Stimulated activated CD8-positive, alpha-beta memory T cell treated with anti-CD3 and anti-CD28 coated beads, Interleukin-15, amount 100 ng/mL, for 48 hours (primary cell): ENCODE measurements around the gene TPH2.

Experiments used
- DNase-seq, 2 donors: peaks; one replicate each; pipeline ENCODE4 v3.0.0-alpha.2; 2020; ENCODE audit warnings: low read depth in 2 of 2

Gene TPH2

DNA sequence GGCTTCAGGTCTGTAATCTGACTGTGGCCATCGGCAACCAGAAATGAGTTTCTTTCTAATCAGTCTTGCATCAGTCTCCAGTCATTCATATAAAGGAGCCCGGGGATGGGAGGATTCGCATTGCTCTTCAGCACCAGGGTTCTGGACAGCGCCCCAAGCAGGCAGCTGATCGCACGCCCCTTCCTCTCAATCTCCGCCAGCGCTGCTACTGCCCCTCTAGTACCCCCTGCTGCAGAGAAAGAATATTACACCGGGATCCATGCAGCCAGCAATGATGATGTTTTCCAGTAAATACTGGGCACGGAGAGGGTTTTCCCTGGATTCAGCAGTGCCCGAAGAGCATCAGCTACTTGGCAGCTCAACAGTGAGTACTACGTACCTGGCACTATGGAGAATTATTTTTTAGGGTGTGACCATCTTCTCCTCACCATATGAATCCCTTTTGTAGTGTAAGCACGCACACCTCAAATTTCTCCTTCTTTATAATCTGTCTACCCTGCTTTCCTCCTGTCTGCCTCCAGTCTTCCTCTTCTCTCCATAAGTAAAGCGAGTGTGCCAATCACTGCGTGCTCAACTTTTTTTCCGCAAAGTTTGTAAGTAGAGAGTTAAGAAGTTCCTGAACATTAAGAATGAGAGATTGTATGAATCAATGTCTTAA is at the start of gene TPH2:
TSS of gene TPH2 (plus strand) at position 118 of the 658 bp plus-strand sequence. CDS start at position 260, 142 bp downstream.
- peak; percentile 4 to 24 for DNase-seq

- DNase-seq = no peak
Measured at GRCh38 chr12:71890475-71890874, 48.2 kb upstream of the TPH2 start.

- DNase-seq = no peak
Measured at GRCh38 chr12:71892059-71892458, 46.6 kb upstream of the TPH2 start.

GRCh38 chr12:71896205-71896882 is 42.3 kb upstream of the TPH2 start:
- DNase-seq = no peak

DNA sequence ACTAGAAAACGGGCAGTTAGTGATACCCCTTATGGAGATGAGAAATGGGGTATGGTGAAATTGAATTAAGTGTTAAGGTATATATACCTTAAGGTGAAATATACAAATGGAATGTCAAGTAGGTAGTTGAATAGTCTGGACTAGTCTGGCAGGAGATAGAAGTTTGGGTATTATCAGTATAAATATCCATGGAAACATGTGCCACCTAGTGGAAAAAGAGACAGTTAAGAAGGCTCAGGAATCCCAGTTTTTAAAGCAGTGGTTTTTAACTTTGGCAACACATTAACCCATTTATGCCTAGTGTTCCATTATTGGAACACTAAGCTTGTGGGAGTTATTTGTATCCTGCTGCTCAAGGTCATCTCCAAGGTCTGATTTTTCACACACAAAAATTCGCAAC is 38.6 kb upstream of the TPH2 start:
- DNase-seq = no peak

DNA sequence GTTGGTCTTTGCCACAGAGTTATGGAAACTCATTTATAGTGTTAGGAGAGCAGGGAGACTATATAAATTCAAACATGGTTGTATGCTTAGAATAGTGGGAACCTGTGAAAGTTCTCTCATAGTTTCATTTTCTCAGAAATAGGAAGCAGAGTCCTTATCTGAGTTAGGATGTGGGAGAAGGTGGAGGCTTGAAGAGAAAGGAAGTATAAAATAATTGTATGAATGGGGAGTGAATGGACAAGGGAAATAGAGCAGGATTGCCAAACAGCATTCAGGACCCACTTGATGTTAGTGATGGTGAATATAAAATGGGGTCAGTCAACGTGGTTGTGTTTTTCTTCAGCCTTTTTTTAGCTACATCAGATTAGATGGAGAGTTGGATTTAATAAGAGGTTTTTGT is 34.0 kb upstream of the TPH2 start:
- DNase-seq = no peak

DNA sequence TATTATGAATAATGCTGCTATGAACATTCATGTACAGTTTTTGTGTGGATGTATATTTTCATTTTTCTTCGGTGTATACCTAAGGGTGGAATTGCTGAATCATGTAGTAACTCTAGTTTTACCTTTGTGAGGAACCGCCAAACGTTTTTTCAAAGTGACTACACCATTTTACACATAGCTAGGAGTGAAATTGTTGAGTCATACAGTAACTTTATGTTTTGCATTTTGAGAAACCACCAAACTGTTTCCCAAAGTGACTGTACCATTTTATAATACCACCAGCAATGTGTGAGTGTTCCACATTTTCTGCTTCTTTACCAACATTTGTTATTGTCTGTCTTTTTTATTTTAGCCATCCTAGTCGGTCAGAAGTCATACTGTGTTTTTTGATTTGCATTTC is 3.1 kb upstream of the TPH2 start:
- no peak for DNase-seq

GRCh38 chr12:71940068-71940467 is 1.4 kb downstream of the TPH2 start:
- DNase-seq = no peak

- no peak for DNase-seq
Measured at GRCh38 chr12:71941174-71941573, 2.5 kb downstream of the TPH2 start.

DNA sequence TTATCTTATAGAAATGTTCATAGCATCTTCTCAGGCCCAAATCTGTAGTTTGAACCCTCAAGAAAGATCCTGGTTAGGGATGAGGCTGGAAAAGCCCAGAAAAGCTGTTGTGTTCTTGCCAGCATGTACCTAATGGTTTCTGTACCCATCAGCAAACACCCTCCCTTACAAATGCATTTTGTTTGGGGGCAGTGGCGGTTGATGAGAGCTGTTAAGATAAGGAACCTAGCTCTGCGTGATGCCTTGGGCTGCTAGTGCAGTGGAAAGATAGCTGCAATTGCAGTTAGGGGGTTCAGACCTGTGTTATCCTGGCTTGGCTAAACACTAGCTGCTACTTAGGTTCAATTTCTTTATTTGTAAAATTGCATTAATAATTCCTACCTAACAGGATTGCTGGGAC is 3.6 kb downstream of the TPH2 start:
- no peak for DNase-seq

DNA sequence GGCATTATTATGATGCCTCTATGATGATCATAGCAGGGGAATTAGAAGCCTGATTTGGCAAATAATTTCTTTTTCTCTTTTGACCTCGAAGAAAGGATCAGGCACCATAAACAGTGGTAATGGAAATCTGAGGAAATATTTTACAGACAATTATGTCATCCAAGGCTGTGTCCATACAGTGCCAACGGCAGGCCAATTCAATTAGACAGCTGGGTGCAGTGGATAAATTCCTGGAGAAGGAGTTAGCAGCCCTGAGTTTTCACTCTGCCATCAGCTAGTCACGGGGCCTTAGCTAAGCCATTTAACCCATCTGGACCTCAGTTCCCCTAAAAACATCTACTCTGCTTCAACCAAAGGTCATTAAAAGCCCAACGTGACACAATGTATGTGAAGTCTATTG is 4.1 kb downstream of the TPH2 start:
- DNase-seq = no peak

DNA sequence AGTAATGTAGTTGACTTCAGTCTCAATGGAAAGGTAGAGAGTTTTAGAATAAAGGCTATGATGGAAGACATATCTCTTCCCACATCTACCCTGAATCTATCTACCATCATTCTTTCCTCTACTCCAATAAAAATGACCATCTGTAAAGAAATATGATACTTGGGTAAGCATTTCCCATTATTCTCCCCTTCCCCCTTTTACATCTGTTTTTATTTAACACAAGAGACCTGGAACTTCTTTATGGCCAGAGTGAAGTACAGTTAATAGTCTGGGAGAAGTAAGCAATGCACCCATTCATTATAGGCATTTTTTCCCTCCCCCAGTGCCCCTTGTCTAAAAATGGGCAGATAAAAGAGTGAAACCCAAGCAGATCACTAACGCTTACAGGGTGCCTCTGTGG is 6.5 kb downstream of the TPH2 start:
- no peak for DNase-seq

- no peak for DNase-seq
Measured at GRCh38 chr12:71945883-71946282, 7.2 kb downstream of the TPH2 start.

- DNase-seq = no peak
Measured at GRCh38 chr12:71947645-71948105, 9.0 kb downstream of the TPH2 start.

GRCh38 chr12:71948390-71948789 is 9.7 kb downstream of the TPH2 start:
- DNase-seq = no peak

GRCh38 chr12:71949646-71950045 is 11.0 kb downstream of the TPH2 start:
- DNase-seq = no peak

DNA sequence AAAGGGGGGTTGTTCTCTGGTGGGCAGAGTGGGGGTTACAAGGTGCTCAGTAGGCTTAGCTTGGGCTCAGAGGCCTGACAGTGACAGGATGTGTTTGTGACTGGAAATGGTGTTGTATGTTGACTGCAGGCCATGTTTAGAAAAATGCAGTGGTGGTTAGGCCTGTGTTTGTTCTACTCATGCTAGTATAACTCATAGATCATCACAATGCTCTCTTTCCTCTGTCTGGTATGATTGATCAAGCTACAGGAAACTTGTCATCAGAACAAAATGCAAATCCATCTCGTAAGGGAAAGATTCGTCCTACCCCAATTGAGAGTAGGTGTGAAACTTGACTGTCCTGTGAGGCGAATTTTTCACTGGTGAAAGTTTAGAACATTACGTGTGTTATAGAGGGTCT is 11.8 kb downstream of the TPH2 start:
- DNase-seq = no peak

- DNase-seq = no peak
Measured at GRCh38 chr12:71950819-71951218, 12.2 kb downstream of the TPH2 start.

DNA sequence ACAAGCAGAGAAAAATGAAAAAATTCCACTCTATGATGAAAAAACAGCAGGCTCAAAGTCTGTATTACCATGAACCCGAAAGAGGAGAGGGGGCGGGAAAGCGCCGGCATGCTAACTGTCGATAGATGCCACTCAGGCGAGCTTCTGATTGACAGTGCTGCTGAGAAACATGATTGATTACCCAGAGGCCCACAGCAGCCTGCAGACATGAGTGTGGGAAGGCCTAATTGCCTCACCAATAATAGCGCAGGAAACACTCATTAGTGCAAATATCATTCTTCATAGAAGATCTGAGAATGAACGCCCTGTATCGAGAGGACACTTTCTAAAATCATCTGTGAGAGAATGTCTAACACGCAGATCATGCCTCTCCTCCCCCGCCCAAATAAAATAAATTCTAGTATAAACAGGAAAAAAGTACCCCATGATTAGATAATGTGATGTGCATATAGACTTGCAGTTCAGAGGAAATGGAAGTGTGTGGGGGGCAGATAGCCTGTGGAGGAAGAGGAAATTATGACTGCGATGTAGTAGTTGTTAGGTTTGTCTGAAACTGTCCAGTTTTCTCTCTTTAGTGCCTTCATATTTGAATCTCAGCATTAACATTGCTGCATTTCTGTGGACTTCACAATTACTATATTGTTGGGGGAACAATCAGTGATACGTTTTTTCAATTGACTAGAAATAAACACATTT is 15.6 kb downstream of the TPH2 start:
- DNase-seq = no peak

- DNase-seq = no peak
Measured at GRCh38 chr12:71954861-71955260, 16.2 kb downstream of the TPH2 start.

DNA sequence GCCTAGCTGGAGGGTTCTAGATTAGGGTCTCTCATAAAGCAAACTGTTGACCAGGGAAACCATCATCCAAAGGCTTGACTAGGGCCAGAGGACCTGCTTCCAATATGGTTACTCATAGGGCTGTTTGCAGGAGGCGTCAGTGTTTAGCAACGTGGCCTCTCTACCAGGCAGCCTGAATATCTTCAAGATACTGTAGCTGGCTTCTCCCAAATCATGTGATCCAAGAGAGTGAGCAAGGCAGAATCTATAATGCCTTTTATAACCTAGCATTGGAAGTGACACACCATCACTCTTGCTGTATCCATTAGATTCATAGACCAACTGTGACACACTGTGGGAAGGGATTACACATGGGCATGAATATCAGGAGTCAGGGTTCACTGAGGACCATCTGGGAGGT is 17.3 kb downstream of the TPH2 start:
- no peak for DNase-seq

GRCh38 chr12:71958056-71958455 is 19.4 kb downstream of the TPH2 start:
- DNase-seq = no peak

DNA sequence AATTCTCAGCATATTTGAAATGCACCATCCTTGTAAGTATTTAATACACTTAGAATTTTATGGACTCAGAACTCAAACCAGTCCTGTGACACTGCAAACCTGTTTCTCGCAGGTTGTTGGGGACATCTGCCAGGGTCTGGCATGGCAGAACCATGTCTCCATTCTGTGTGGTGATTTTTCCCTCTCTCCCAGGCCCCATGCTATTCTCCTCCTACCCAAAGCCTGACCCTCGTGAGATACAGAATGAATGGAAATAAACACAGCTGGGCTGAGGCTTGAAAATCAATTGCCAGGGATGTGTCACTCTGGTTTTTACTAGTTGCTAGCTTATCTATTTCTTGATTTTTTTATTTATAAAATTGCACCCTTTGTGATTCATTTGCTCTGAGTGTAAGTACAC is 19.8 kb downstream of the TPH2 start:
- no peak for DNase-seq
